Activated CD8-positive, alpha-beta memory T cell treated with anti-CD3 and anti-CD28 coated beads for 24 hours (primary cell): ENCODE results near the gene PPM1G.
A peak's percentile ranks its signal among the peaks of the same experiment; 100 is the strongest.
"Not testable (repeated sequence)": the region's sequence is repeated elsewhere in the genome, so short reads cannot be mapped to it uniquely, and the experiment has no call there.

Experiments used
- DNase-seq: peaks from one replicate; pipeline ENCODE4 v3.0.0-alpha.2; 2020

The PPM1G gene

GRCh38 chr2:27409321-27410073 is at the start of gene PPM1G:
Gene PPM1G (minus strand): TSS chr2:27409591. CDS start chr2:27409422, 169 bp downstream.
- peak; percentile 99 for DNase-seq

- DNase-seq: no peak
These were observed 44.6 kb upstream of the PPM1G start for GRCh38 chr2:27453968-27454367.

DNA sequence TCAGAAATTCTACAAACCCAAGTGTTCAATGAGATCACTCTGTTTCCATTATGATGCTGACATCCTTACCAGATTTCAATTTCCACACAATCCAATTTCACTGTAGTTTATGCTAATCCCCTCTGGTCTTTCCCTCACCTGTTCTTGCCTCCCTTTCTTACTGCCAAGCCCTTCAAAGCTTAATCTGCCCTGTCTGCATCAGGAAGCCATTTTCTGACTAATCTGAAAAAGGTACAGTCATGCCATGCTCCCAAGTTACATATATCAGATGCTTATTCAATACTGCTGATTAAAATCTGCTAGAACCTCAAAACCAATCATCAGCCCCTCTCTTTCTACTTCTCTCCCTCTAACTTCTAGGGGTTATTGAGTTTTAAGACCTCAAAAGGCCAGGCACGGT is 41.7 kb upstream of the PPM1G start:
- DNase-seq: no peak

- DNase-seq: no peak
These were observed 39.0 kb upstream of the PPM1G start for GRCh38 chr2:27448381-27448780.

GRCh38 chr2:27446057-27446456 is 36.7 kb upstream of the PPM1G start:
- DNase-seq: no peak

DNA sequence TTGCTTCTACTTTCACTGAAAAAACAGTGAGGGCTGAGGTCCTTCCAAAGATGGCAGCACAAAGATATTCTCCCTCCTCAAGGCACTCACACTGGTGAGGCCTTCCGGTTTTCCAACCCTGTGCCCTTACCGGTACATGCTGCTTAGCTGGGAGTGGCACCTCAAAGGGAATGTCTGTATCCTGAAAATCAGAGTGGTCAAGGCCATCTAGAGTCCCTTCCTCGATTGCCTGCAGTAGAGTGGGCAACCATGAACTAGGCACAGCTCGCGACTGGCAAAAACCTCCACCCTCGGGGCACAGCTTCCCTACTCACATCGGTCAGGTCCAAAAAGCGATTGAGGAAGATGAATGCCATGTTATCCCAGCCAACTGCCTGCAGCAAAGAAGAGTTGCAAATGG is 36.2 kb upstream of the PPM1G start:
- DNase-seq: no peak

DNA sequence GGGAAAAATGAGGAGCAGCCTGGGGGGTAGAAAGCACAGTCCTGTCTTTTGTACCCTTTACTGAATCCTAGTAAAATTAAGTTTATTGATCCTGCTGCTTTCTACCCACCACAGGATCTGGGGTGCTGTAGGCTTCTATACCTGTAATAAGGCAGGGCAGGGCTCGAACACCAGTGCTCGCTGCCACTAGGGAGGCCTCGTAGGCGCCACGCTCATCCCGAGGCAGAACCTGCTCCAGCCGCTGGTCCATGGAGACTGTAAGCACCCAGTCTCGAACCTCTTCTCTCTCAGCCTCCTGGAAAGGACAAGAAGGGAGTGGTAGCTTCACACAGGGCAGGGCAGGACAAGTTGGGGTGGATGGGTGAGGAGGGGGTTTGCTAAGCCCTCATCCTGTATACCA is 35.8 kb upstream of the PPM1G start:
- no peak for DNase-seq

DNA sequence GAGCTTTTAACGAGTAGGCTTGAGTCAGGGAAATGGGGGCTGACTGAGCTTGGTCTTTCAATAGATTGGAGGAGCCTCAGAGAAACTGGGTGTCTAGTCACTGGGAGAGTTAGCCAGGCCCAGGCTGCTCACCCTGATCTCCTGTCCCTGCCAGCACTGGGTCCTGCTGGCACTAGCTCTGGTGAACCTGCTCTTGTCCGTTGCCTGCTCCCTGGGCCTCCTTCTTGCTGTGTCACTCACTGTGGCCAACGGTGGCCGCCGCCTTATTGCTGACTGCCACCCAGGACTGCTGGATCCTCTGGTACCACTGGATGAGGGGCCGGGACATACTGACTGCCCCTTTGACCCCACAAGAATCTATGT is 33.5 kb upstream of the PPM1G start:
- no peak for DNase-seq

- peak; percentile 70 for DNase-seq
These were observed 32.8 kb upstream of the PPM1G start, which contains the start of gene KRTCAP3 for GRCh38 chr2:27441958-27442919. Gene KRTCAP3 (plus strand): TSS chr2:27442381. CDS start chr2:27442413, 32 bp downstream.

DNA sequence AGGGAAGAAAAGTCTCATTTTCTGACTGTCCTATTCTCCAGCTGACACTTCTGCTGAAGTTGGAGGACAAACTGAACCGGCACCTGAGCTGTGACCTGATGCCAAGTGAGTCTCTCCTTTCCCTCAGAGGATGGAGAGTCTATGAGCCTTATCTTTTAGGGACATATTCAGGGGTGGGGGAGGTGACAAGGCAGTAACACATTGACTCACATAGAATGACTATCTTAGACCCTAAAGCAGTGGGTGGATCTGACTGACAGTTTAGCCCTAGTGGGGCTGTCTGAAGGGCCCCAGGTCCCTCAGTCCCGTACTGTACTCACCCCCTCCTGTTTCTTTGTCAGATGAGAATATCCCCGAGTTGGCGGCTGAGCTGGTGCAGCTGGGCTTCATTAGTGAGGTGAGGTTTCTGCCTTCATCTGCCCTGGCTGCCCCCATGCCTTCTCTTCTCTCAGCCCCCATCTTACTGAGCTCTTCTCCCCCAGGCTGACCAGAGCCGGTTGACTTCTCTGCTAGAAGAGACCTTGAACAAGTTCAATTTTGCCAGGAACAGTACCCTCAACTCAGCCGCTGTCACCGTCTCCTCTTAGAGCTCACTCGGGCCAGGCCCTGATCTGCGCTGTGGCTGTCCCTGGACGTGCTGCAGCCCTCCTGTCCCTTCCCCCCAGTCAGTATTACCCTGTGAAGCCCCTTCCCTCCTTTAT is 32.0 kb upstream of the PPM1G start:
- DNase-seq: no peak

DNA sequence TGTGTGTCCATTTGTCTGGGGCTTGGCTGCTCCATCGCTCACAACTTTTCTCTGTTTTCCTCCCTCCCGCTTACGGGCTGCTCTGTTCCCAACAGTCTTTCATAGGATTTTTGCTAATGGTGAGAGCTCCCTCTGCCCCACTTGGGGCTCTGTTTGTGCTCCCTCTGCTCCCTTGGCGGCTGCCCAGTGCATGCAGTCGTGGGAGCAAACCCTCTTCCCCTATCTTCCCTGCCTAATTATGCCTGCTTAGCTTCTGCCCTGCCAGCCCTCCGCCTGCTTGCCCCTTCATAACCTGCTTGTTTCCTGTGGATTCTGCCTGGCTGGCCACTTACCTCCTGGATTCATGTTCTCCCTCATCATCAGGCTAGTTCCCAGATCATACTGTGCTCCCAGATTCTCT is 26.2 kb upstream of the PPM1G start:
- DNase-seq: no peak

GRCh38 chr2:27431395-27431794 is 22.0 kb upstream of the PPM1G start:
- no peak for DNase-seq

DNA sequence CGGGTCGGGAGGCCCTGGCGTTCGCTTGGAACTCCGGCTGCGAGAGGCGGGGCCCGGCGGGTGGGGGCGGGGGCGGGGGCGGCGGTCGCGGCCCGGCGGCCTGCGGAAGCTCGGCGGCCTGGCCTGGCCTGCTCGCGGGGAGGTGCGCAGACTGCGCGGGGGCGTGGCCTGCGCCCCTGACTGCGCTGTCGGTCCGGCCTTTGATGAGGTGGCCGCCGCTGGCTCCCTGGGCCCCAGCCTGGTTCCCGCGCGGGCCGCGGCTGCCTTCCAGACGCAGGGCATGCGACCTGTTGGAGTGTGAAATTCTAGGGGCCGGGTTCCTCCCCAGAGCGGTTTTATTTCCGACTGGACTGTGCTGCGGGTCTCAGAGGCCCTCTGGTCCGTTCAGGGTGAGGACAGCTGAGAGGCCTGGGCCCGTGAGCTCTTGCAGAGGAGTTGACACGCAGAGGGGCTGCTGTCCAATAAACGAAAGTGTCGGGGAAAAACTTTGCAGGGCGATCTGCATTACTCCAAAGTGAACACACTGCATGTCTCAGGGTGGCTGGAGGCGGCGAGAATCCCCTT is 19.7 kb upstream of the PPM1G start:
- DNase-seq: no peak

DNA sequence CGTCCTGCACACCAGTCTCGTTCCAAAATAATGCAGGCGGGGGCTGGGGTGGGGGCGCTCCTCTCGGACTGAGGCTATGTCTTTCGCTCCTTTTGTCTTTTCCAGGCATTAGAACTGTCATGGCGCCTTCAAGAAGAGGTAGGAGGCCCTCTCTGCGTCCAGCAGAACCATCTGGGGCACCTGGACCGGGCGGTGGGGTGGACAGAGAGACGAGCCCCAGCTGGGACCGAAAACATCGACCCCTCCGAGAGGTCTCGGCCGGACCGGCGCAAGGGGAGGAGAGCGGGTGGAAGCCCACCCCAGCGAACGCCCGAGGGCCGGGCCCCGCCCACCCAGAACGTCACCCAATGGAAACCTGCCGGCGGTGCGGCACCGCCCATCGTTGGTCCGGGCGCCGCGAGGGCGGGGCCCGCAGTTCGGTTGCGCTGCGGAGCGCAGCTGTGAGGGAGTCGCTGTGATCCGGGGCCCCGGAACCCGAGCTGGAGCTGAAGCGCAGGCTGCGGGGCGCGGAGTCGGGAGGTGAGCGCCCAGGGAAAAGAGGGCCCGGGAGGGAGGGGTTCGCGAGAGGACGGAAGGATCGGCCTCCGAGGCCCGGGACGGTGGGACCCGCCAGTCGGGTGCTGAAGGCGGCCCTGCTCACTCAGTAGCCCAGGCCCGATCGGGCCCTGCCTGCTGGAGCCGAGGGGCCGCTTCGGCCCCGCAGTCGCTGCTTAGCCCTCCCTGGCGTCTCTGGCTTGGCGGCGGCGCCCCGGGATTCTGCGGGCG is 19.0 kb upstream of the PPM1G start, which contains the start of gene NRBP1:
TSS of gene NRBP1 (plus strand) at position 419 of the 765 bp plus-strand sequence. CDS start 4,643 bp downstream, outside the sequence.
- DNase-seq: peak; percentile 97

GRCh38 chr2:27427863-27428212 is 18.4 kb upstream of the PPM1G start:
- no peak for DNase-seq

DNA sequence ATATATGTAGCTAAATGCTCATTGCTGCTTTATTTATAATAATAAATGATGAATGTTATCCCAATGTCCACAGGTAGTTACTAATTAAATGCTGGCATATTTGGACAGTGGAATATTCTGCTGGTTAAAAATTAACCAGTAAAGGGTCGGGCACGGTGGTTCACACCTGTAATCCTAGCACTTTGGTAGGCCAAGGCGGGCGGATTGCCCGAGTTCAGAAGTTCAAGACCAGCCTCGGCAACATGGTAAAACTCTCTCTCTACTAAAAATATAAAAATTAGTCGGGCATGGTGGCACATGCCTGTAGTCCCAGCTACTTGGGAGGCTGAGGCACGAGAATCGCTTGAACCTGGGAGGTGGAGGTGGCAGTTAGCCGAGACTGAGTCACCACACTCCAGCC is 15.6 kb upstream of the PPM1G start:
- not testable (repeated sequence) for DNase-seq

DNA sequence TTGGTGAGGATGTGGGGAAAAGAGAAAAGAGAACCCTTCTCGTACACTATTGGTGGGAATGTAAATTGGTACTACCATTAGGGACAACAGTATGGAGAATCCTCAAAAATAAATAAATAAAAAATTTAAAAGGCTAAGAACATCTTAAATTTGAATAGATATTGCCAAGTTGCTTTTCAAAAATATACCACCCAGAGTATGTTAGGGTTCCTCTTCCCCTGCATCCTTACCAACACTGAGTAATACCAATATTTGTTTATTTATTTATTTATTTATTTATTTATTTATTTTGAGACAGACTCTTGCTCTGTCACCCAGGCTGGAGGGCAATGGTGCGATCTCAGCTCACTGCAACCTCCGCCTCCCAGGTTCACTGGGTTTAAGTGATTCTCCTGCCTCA is 13.6 kb upstream of the PPM1G start:
- DNase-seq: no peak

DNA sequence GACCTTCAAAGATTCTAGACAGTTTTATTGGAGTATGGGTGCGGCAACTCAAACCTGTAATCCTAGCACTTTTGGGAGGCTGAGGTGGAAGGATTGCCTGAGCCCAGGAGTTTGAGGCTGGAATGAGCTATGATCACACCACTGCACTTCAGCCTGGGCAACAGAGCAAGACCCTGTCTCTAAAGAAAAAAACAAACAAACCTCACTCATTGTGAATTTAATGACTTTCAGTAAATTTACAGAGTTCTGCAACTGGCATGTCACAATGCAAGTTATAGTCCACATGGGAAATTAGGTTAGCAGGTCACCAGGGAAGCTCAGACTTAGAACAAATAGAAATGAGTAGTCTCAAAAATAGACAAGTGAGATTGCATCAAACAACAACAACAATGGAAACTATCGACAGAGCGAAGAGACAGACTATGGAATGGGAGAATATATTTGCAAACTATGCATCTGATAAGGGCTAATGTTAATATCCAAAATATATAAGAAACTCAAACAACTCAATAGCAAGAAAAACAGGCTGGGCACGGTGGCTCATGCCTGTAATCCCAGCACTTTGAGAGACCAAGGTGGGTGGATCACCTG is 12.4 kb upstream of the PPM1G start:
- no peak for DNase-seq

DNA sequence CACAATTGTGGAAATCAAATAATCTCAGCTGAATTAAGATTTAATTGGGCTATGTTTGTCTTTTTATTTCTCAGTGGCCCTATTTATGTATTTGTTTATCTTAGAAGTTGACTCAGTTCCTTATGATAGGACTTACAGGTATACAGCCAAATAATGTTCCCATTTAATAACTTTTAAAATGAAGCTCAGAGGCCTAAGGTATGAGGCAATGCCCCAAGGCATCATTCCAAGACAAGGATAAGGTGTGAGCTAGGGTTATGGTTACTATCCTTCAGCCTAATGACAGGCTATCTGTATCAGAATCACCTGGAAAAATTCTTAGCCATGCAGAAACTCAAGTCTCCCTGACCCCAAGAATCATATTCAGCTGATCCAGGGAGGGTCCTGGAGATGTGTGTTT is 11.6 kb upstream of the PPM1G start:
- DNase-seq: no peak

DNA sequence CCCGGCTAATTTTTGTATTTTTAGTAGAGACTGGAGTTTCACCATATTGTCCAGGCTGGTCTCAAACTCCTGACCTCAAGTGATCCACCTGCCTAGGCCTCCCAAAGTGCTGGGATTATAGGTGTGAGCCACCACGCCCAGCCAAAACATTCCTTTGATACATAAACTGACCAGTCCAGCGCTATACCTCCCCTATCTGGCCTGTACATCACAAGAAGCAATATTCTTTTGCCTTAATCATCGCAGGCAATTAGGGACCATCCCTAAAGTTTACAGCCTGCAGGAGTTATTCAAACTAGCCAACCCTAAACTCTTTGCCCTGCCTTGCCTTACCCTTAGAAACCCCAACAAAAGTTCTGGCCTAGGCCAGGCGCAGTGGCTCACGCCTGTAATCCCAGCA is 6.8 kb upstream of the PPM1G start:
- DNase-seq: peak; percentile 7

- DNase-seq: no peak
These were observed 3.2 kb upstream of the PPM1G start for GRCh38 chr2:27412419-27413152.
